Measurements from ENCODE around the gene LILRB4.

LILRB4 gene

DNA sequence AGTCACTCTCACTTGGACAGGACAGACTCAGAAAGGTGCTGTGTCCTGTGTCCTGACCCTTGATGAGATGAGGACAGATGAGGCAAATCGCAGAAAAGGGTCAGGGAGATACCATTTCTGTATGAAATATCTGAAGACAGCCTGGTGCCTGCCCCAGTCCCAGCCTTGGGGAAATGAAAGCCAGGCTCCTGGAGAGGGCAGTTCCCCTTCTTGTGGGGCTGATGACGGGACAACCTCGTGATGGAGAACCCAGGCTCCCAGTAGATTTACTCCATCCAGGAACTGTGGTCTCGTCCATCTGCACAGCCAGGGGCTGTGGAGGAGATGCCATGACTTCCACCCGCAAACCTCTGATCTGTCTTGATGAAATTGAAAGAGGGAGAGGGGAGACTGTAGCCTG, 18.7 kb upstream of the LILRB4 start:
- TF ChIP-seq, protein P1, sequence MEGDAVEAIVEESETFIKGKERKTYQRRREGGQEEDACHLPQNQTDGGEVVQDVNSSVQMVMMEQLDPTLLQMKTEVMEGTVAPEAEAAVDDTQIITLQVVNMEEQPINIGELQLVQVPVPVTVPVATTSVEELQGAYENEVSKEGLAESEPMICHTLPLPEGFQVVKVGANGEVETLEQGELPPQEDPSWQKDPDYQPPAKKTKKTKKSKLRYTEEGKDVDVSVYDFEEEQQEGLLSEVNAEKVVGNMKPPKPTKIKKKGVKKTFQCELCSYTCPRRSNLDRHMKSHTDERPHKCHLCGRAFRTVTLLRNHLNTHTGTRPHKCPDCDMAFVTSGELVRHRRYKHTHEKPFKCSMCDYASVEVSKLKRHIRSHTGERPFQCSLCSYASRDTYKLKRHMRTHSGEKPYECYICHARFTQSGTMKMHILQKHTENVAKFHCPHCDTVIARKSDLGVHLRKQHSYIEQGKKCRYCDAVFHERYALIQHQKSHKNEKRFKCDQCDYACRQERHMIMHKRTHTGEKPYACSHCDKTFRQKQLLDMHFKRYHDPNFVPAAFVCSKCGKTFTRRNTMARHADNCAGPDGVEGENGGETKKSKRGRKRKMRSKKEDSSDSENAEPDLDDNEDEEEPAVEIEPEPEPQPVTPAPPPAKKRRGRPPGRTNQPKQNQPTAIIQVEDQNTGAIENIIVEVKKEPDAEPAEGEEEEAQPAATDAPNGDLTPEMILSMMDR (IDR thresholded peaks at IDR 0.05; ENCODE audit: low read depth, low read length): no peak
- no peak for DNase-seq (ENCODE audit: extremely low read depth, low read depth)

DNA sequence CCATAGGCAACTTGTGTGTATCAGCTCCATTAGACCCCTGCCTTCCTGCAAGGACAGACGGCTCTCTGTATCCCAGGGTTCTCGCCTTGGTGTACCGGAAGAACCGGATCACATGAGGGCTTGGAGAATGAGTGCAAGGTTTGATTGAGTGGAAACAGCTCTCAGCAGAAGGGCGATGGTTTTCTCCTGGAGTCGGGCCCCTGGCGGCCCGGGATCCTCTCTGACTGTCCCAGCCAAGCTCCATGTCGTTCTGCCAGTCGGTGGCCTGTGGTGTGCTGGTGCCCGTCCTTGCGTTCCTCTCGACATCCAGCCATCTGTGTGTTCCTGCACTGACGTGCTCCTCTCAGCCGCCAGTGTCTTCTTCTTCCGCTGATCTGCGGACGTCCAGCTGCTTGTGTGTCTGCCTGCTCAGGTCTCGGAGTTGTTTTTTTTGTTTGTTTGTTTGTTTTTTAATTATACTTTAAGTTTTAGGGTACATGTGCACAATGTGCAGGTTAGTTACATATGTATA, 16.4 kb upstream of the LILRB4 start:
- DNase-seq (ENCODE audit: extremely low read depth, low read depth): no peak
- TF ChIP-seq, protein P1 (IDR thresholded peaks at IDR 0.05; ENCODE audit: low read depth, low read length): no peak

DNA sequence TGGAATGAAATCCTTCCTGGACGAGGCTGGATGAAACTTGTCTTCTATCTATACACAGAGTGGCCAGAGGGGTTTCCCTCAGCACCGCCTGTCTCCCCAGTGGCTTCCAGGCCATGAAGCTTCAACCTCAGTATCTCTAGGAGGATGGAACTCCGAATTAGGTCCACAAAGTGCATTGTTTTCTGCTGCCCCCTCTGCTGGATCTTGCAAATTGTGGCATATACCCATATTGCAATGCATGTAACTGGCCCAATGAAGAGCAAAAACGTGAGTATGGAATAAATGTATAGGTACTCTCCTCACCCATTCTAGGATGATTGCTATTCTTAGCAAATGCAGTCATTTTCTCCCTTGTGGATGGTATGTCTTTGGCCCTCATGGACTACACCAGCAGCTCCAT, 14.7 kb upstream of the LILRB4 start:
- TF ChIP-seq, protein P1 (IDR thresholded peaks at IDR 0.05; ENCODE audit: low read depth, low read length): no peak
- no peak for DNase-seq (ENCODE audit: extremely low read depth, low read depth)

DNA sequence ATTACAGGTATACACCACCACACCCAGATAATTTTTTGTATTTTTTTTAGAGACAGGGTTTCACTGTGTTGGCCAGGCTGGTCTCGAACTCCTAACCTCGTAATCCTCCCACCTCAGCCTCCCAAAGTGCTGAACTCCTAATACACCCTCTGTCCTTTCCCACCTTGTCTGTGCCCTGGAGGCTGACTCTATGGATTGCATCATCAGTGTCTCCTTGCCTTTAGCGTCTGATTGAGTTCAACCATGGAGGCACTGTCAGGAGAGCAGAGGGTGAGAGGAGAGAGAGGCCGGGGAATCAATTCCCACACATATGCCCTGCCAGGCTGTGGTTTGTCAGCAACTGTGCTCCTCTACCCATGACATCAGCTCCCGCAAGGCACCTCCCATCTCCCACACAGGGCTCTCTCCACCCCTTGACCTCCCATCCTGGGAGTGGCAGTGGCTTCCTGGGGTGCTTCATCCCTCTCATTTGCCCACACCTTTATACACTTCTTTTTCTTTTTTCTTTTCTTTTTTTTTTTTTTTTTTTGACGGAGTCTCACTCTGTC, 12.6 kb upstream of the LILRB4 start:
- TF ChIP-seq, protein P1 (IDR thresholded peaks at IDR 0.05; ENCODE audit: low read depth, low read length): no peak
- no peak for DNase-seq (ENCODE audit: extremely low read depth, low read depth)

DNA sequence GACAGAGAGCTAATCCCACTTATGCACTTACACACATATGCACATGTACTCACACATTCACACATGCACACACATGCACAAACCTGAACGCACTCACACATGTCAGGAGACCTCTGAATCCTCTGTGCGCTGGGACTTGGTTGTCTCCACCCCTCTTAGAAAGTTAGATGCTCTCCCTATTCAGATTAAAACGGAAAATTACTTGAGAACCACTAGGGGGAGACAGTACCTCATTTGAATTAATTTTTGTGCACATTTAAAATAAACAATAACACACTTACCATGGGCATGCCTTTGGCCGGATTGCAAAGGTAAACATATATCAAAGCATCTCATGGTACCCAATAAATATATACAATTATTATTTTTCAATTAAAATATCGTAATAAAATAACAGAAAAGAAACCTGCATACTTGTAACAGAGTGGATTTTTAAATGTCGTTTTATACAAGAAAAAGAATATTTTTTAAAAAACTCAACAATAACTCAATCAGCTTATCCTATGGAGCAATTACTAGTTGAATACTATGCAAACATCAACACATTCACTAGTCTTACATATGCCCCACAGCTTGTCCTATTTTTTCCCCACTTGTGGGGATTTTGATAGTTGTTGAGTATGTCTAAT, 9.5 kb upstream of the LILRB4 start:
- TF ChIP-seq, protein P1 (IDR thresholded peaks at IDR 0.05; ENCODE audit: low read depth, low read length): peak; percentile 5
- no peak for DNase-seq (ENCODE audit: extremely low read depth, low read depth)

DNA sequence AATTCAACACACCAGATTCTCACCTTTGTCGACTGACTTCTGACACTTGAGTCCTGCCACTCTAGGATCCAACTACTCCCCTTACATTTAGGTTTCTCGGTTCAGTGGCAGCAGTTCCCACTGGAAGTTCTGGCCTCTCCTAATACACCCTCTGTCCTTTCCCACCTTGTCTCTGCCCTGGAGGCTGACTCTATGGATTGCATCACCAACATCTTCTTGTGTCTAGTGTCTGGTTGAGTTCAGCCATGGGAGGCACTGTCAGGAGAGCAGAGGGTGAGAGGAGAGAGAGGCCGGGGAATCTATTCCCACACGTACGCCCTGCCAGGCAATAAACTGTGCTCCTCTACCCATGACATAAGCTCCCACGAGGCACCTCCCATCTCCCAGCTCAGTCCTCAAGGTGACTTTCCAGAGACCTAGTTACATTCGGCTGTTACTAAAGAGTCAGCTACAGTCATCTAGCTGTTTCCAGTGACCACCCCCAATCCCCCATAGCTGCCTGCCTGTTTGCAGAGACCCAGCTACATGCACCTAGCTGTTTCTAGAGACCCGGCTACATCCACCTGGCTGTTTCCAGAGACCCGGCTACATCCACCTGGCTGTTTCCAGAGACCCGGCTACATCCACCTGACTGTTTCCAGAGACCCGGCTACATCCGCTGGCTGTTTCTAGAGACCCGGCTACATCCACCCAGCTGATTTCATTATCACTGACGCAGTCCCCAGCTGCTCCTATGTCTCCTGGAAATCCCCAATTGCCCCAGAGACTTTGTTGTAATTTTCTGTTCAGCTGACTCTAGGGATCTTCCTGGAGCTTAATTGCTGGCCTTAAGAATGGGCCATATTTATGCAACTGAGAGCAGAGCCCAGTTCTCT, 8.1 kb upstream of the LILRB4 start:
- TF ChIP-seq, protein P1 (IDR thresholded peaks at IDR 0.05; ENCODE audit: low read depth, low read length): no peak

DNA sequence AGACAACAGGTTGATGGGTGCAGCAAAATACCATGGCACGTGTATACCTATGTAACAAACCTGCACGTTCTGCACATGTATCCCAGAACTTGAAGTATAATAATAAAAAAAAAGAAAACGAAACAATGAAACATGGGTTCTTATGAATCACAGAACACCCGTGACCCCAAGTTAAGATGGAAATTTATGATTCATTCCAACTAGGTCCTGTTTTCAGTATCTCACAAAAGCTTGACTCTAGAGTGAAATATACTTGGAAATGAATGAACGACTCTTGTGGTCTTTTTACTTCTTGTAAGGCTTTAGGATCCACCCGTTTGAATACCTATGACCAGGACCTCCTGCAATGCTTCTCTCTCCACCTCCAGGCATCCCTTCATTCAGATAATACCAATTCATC, 3.5 kb upstream of the LILRB4 start:
- no peak for DNase-seq (ENCODE audit: extremely low read depth, low read depth)
- TF ChIP-seq, protein P1 (IDR thresholded peaks at IDR 0.05; ENCODE audit: low read depth, low read length): no peak

More for the DNA sequence above, 8.1 kb upstream of the LILRB4 start:
- no peak for DNase-seq (ENCODE audit: extremely low read depth, low read depth)

Measured in AG09319 (cell line).